Endometrium (tissue), 2 donors: ENCODE data around the gene NDUFB8.
A peak's percentile ranks its signal among the peaks of the same experiment; 100 is the strongest.

Source experiments
- FAIRE-seq: peaks from 2 replicates; lab custom pipeline; 2012; peaks lifted over from hg19 to GRCh38; lab: Jason Lieb, UNC
- donor health status: control.
- donor health status: control.

NDUFB8 gene

GRCh38 chr10:100506596-100507356 is 22.9 kb downstream of the NDUFB8 start:
- FAIRE-seq = no peak

DNA sequence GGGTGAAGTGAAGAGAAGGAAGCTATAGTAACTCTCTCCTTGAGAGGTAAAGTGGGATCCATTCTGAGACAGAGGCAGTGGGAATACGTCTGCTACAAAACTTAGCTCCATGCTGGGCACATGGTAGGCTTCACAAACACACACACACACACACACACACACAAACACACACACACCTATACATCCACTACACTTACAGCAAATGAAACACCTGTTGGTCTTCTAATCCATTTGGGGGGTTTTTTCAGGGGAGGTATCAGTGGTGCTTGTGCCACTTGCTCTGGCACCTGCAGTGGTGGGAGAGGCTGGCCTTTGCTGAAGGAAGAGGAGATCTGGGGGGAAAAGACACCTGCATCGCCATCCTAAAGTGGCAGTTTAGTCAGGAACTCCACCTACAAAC is 24.5 kb downstream of the NDUFB8 start:
- no peak for FAIRE-seq

- FAIRE-seq = no peak
Measured at GRCh38 chr10:100504096-100504495, 25.6 kb downstream of the NDUFB8 start.

DNA sequence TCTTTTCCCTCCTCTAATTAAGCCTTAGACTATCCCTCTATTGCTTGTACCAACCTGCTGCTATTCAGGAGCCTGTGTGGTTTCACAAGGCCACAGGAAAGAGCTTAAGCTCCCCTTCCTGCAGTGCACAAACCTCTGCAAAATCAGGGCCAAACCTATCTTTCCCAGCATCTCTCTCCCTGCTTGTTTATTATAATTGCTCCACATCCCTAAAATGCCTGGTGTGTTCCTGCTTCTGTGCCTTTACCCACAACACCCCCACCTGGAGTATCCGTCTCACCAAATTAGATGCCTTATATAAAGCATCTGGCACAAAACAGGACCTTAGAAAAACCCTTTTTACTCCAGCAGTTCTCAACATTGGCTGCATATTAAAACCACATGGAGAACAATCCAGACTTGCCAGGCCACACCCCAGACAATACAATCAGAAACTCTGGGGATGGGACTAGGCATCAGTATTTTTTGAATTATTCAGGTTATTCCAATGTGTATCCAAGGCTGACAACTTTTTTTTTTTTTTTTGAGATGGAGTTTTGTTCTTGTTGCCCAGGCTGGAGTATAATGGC is 26.7 kb downstream of the NDUFB8 start:
- no peak for FAIRE-seq

GRCh38 chr10:100501423-100501822 is 28.2 kb downstream of the NDUFB8 start:
- FAIRE-seq = no peak

DNA sequence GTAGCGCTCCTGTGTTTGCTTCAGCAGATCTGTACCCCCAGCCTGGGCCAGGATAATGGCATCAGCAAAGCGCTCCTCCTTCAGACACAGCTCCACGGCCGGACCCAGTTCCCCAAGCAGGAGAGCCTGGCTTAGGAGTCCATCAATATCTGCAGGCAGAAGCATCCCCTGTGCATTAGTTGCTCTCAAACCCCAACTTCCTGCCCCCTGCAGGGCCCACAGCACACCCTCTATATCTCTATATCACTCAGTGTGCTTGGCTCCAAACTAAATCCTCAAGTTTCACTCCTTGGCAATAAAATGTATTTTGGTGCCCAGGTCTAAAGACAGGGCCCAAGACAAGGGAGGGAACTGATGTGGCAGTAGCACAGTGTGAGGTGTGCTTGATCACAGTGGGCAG is 31.6 kb downstream of the NDUFB8 start:
- no peak for FAIRE-seq

- no peak for FAIRE-seq
Measured at GRCh38 chr10:100496567-100496966, 33.1 kb downstream of the NDUFB8 start.

- FAIRE-seq = no peak
Measured at GRCh38 chr10:100490531-100490930, 39.1 kb downstream of the NDUFB8 start.

GRCh38 chr10:100489396-100489795 is 40.3 kb downstream of the NDUFB8 start:
- no peak for FAIRE-seq

DNA sequence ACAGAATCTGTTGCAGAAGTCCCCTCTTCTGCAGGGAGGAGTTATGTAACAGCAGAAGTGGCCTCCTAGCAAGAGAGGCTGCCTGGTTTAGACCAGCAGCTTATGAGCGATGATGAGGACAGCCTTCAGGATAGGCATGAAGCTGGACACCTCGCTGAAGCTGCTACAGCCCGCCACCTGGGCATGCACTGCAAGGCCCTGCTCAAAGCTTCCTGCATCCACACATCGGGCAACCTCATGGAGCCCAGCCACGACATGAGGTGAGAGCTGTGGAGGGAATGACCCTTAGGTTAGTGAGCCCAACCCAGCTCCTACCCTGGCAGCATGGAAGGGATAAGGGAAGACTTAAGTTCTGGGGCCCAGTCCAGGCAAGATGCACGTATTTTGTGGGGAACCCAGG is 42.1 kb downstream of the NDUFB8 start:
- FAIRE-seq = no peak

GRCh38 chr10:100485801-100486495 is 43.7 kb downstream of the NDUFB8 start:
- no peak for FAIRE-seq

DNA sequence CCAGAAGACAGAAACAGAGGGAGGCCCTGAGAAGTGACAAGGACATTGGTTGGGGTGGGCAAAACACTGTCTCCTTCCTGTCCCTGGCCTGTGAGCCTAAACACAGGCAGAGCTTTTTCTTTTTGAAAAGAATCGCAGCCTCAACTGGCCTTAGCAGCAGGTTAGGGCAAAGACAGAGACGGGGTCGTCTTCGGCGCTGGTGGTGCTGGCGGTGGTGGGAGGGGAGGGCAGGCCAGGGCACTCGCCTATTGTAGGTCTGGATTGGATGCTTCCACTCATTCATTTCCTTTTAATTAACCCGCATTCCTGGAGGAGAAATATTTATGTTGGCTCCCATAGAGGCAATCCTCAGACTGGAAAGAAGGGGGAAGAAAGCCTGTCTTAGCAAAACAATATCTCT is 44.3 kb downstream of the NDUFB8 start:
- no peak for FAIRE-seq

DNA sequence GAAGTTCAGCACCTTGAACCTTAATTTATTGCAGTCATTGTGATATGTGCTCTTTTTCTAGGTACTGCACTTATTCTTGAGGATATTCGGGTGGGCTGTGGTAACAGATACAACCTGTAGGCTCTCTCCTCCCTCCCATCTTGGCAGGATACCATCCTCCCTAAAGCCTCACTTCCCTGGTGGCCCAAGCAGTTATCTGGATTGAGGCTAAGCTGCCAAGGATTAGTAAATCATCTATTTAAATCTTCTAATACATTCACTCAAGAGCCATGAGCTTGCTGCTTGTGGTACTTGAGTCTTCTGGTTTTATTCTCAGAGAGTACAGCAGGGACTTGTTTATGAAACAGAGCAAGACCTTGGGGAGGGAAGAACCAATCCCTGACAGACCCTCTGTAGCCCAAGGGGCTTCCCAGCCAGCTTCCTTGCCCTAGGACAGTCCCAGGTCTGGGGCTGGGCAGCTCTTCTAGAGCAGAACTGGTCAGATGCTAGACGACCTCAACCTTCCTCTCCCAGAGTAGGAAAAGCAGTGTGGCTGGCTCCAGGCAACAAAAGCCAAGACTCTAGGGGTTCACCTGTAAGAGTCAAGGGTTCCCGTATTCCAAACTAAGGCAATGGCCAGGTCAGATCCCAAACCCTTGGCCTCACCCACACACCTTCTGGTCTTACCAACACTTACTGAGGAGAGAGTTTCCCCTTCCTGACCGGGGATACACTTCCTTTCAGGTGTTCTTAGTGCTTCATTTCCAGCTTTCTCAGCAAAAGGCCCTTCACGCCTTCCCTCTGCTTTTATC is 45.6 kb downstream of the NDUFB8 start:
- FAIRE-seq = no peak

DNA sequence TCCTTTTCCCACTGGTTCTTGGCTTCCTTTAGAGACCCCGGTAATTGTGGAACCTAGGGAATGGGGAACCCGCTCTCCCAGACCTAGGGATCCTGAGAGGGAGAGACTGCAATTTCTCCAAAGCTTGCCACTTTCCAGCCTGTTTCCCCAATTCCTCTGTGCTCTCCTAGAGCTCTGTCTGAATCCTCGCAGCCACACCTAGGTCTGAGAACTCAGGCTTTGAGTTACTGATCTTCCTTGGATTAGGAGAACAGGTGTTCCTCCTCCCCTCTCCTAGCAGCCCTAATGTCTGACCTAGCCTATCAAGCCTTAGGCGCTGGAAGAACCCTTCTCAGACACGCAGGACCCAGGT is 46.9 kb downstream of the NDUFB8 start:
- FAIRE-seq = no peak

- no peak for FAIRE-seq
Measured at GRCh38 chr10:100482181-100482833, 47.4 kb downstream of the NDUFB8 start.

GRCh38 chr10:100481462-100482081 is 48.1 kb downstream of the NDUFB8 start:
- FAIRE-seq = peak; percentile 53

DNA sequence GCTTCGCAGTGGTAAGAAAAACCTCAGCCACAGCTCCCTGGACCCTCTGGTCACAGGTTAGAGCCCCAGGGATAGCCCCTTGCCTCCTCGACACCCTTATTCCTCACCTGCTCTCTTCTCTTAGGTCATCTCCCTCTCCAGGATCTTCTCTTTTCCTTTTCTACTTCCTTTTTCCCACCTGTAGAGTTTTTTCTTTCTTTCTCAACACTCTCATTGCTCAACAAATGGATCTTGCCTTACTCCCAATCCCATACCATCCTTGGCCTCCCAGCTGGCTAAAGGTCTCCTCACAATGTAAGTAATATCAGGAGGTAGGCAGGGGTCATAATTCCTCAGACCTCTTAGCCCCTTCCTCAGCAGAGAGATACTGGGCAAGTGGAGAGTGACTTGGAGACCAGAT is 49.7 kb downstream of the NDUFB8 start:
- no peak for FAIRE-seq

DNA sequence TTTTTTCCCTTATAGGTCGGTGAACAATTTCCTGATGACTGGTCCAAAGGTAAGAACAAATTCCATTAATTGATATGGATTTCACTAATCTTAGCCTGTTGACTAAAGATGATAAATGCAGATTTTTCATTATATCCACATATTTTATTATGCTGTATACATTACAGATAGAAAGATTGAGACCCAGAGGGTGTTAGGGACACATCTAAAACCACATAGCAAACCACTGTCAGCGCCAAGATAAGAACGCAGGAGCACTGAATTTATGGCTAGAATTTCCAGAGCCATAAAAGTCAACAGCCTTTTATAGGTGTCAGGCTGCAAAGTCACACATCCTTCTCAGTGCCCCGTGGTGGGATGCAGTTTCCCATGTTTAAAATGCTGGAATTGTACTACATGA is 50.6 kb downstream of the NDUFB8 start:
- FAIRE-seq = no peak

- no peak for FAIRE-seq
Measured at GRCh38 chr10:100477970-100478369, 51.7 kb downstream of the NDUFB8 start.
